ENCODE results near the gene BDNF. TPM values are rescaled to one million over a fixed set of nuclear protein-coding genes. Genes with fewer than 3 reads are reported as not detected.
"Not testable (repeated sequence)": the region's sequence is repeated elsewhere in the genome, so short reads cannot be mapped to it uniquely, and the experiment has no call there.

The BDNF gene
- total and polyA plus RNA-seq, 2 donors (not counting 3 experiments of a cell fraction or from before 2014, with no cell fraction given): 3.1 to 3.6 TPM

DNA sequence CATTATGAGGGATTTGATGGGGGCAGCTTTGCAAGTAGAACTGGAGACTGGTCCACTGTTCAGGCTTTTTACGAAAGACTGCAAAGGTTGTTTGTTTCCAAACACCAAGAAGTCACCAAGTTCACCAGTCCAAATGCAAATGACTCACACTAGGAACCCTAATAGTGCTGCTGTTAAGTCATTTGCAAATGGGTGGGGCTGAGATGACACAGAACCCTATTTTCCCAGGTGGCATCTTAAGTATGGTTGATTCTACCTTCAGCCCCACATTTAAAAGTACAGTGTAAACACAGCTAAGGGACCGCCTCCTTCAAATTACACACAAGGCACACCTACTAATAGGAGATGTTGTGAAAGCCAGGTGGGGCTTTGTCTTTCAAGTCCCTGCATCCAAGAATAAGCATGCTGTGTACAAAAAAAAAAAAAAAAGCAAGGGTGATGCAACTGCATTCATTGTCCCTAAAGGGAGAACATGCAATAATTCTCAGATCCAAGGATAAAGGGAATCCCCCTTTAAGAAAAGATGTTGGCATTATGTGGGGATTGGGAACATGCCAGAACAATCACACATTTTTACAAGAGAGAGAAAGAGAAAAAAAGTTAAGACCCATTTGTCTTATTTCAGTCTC, 27.3 kb downstream of the BDNF start:
- Histone ChIP-seq H3K4me1 (ENCODE audit: control insufficient read depth, extremely low read depth, insufficient read depth, low read length) (no peaks in the 10 kb centered on the region), H3K27ac (ENCODE audit: insufficient read depth, low read depth, low read length) (no peak overlapping the region)

DNA sequence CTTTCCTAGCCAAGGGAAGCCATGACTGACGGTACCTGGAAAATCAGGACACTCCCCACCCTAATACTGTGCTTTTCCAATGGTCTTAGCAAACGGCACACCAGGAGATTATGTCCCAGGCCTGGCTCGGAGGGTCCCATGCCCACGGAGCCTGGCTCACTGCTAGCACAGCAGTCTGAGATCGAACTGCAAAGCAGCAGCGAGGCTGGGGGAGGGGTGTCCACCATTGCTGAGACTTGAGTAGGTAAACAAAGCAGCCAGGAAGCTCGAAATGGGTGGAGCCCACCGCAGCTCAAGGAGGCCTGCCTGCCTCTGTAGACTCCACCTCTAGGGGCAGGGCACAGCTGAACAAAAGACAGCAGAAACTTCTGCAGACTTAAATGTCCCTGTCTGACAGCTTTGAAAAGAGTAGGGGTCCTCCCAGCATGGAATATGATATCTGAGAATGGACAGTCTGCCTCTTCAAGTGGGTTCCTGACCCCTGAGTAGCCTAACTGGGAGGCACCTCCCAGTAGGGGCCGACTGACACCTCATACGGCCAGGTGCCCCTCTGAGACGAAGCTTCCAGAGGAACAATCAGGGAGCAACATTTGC, 34.6 kb downstream of the BDNF start:
- H3K9me3 ChIP-seq (replicated peaks; ENCODE audit: control insufficient read depth, insufficient read depth, low read length); H3K9me1 ChIP-seq (replicated peaks; ENCODE audit: control insufficient read depth, extremely low read depth, insufficient read depth, low read length); POLR2A ChIA-PET; DNase-seq (ENCODE audit: low read depth, low spot score); H3K4me1 ChIP-seq (ENCODE audit: control insufficient read depth, extremely low read depth, insufficient read depth, low read length); H2AFZ ChIP-seq (ENCODE audit: low read depth, low read length); FAIRE-seq; H3K4me2 ChIP-seq (ENCODE audit: insufficient read depth, low read length); H3K27ac ChIP-seq (ENCODE audit: insufficient read depth, low read depth, low read length); BruUV-seq (replicated peaks); CTCF ChIA-PET; dilution Hi-C loops (cut with MboI; ENCODE audit: extremely low pct_ligation_motif_present, low sequenced_read_pairs); H4K20me1 ChIP-seq (replicated peaks; ENCODE audit: control insufficient read depth, extremely low read depth, insufficient read depth, low read length); H3K79me2 ChIP-seq (ENCODE audit: control insufficient read depth, insufficient read depth, low read length); H3K9ac ChIP-seq (replicated peaks; ENCODE audit: extremely low read depth, insufficient read depth, low read length); H3K36me3 ChIP-seq (ENCODE audit: control insufficient read depth in 2 of 2, extremely low read depth in 1 of 2, insufficient read depth in 2 of 2, low read length in 2 of 2); H3K4me3 ChIP-seq (replicated peaks in 1 of 3; ENCODE audit: insufficient read depth in 1 of 3, low read depth in 1 of 3, low read length in 3 of 3); intact Hi-C loops (cut with micrococcal nuclease); H3K27me3 ChIP-seq (ENCODE audit: control insufficient read depth in 2 of 2, insufficient read depth in 2 of 2, low read length in 2 of 2): not testable (repeated sequence)

More for the DNA sequence above, 27.3 kb downstream of the BDNF start:
- Histone ChIP-seq H3K9me3 (replicated peaks; ENCODE audit: control insufficient read depth, insufficient read depth, low read length) (no peaks in the 10 kb centered on the region), H3K9me1 (replicated peaks; ENCODE audit: control insufficient read depth, extremely low read depth, insufficient read depth, low read length) (no peaks in the 10 kb centered on the region), H3K36me3 (ENCODE audit: control insufficient read depth in 2 of 2, extremely low read depth in 1 of 2, insufficient read depth in 2 of 2, low read length in 2 of 2) (no peaks in the 10 kb centered on the region), H3K4me3 (replicated peaks in 1 of 3; ENCODE audit: insufficient read depth in 1 of 3, low read depth in 1 of 3, low read length in 3 of 3) (no peak overlapping the region), H3K9ac (replicated peaks; ENCODE audit: extremely low read depth, insufficient read depth, low read length) (no peak overlapping the region), H3K27me3 (ENCODE audit: control insufficient read depth in 2 of 2, insufficient read depth in 2 of 2, low read length in 2 of 2) (no peaks in the 10 kb centered on the region), H3K4me2 (ENCODE audit: insufficient read depth, low read length) (no peak overlapping the region), H3K79me2 (ENCODE audit: control insufficient read depth, insufficient read depth, low read length) (no peaks in the 10 kb centered on the region), H2AFZ (ENCODE audit: low read depth, low read length) (no peak overlapping the region), H4K20me1 (replicated peaks; ENCODE audit: control insufficient read depth, extremely low read depth, insufficient read depth, low read length) (no peaks in the 10 kb centered on the region)
- BruUV-seq (replicated peaks): no TSS peak
- POLR2A ChIA-PET: no interaction called here
- dilution Hi-C loops (cut with MboI; ENCODE audit: extremely low pct_ligation_motif_present, low sequenced_read_pairs): no loop called here
- CTCF ChIA-PET: no interaction called here
- intact Hi-C loops (cut with micrococcal nuclease): no loop called here
- no peak for DNase-seq (ENCODE audit: low read depth, low spot score)
- FAIRE-seq: no peak
- no peak for TF ChIP-seq POLR2A (IDR thresholded peaks at IDR 0.05; ENCODE audit: low read depth, low read length)
- no peak for TF ChIP-seq POLR2AphosphoS5 (IDR thresholded peaks at IDR 0.05; ENCODE audit: insufficient read depth, low read depth, low read length)
- no peak for TF ChIP-seq MYC (IDR thresholded peaks at IDR 0.05; ENCODE audit: low read depth, low read length)
- TF ChIP-seq, protein P1, sequence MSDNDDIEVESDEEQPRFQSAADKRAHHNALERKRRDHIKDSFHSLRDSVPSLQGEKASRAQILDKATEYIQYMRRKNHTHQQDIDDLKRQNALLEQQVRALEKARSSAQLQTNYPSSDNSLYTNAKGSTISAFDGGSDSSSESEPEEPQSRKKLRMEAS (IDR thresholded peaks at IDR 0.05; ENCODE audit: insufficient read depth, insufficient read length): no peak
- no peak for TF ChIP-seq EZH2 (IDR thresholded peaks at IDR 0.05; ENCODE audit: borderline replicate concordance, low read depth, low read length, severe bottlenecking)
- TF ChIP-seq JUN (IDR thresholded peaks at IDR 0.05; ENCODE audit: borderline replicate concordance, insufficient read depth, insufficient read length, low read depth): no peak
- TF ChIP-seq, protein P2, sequence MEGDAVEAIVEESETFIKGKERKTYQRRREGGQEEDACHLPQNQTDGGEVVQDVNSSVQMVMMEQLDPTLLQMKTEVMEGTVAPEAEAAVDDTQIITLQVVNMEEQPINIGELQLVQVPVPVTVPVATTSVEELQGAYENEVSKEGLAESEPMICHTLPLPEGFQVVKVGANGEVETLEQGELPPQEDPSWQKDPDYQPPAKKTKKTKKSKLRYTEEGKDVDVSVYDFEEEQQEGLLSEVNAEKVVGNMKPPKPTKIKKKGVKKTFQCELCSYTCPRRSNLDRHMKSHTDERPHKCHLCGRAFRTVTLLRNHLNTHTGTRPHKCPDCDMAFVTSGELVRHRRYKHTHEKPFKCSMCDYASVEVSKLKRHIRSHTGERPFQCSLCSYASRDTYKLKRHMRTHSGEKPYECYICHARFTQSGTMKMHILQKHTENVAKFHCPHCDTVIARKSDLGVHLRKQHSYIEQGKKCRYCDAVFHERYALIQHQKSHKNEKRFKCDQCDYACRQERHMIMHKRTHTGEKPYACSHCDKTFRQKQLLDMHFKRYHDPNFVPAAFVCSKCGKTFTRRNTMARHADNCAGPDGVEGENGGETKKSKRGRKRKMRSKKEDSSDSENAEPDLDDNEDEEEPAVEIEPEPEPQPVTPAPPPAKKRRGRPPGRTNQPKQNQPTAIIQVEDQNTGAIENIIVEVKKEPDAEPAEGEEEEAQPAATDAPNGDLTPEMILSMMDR (IDR thresholded peaks at IDR 0.05; ENCODE audit: extremely low read depth in 1 of 2, insufficient read depth in 1 of 2, low read depth in 1 of 2, low read length in 2 of 2): no peak
- no peak for TF ChIP-seq GATA2 (IDR thresholded peaks at IDR 0.05; ENCODE audit: insufficient read depth, insufficient read length, low read depth, low read length)
- TF ChIP-seq FOS (IDR thresholded peaks at IDR 0.05; ENCODE audit: borderline replicate concordance, insufficient read depth, low read length): no peak

All from endothelial cell of umbilical vein (primary cell).